Measurements from ENCODE around the gene TLL1. TPM values are rescaled to one million over a fixed set of nuclear protein-coding genes. Genes with fewer than 3 reads are reported as not detected.

Gene TLL1
- total RNA-seq, 4 donors from 2014 or later, result 5.6 to 10.9 (median 8.6) TPM

- H3K36me3 ChIP-seq, result no peaks in the 10 kb centered on the region
- intact Hi-C loops (cut with DNase I), result no loop called here
- H3K4me1 ChIP-seq, result peaks cover 0 to 13% (median 8%) of the 10 kb centered on the region in 4 donors
- no peak for DNase-seq (ENCODE audit: extremely low spot score)
- H3K27ac ChIP-seq (replicated peaks in 1 of 4), result no peak overlapping the region
- no peaks in the 10 kb centered on the region for H3K27me3 ChIP-seq
- H3K4me3 ChIP-seq, result no peak overlapping the region
- TF ChIP-seq CTCF (IDR thresholded peaks at IDR 0.05) (no peak), POLR2A (IDR thresholded peaks at IDR 0.05; ENCODE audit: low read depth) (no peak), POLR2AphosphoS5 (IDR thresholded peaks at IDR 0.05) (no peak), EP300 (IDR thresholded peaks at IDR 0.05) (no peak)
- no peaks in the 10 kb centered on the region for H3K9me3 ChIP-seq
Measured at GRCh38 chr4:166123546-166123945, 250.5 kb downstream of the TLL1 start.

- intact Hi-C loops (cut with DNase I), result no loop called here
- WGBS, result 40% methylated on average over 1 of the region's 1 CpG
- no peaks in the 10 kb centered on the region for H3K9me3 ChIP-seq
- no peaks in the 10 kb centered on the region for H3K27me3 ChIP-seq
- H3K36me3 ChIP-seq, result no peaks in the 10 kb centered on the region
- no peak for DNase-seq (ENCODE audit: extremely low spot score)
- H3K27ac ChIP-seq (replicated peaks in 1 of 4), result no peak overlapping the region
- H3K4me3 ChIP-seq, result no peak overlapping the region
- TF ChIP-seq POLR2A (IDR thresholded peaks at IDR 0.05; ENCODE audit: low read depth), result no peak
- no peak for TF ChIP-seq CTCF (IDR thresholded peaks at IDR 0.05)
- no peak for TF ChIP-seq EP300 (IDR thresholded peaks at IDR 0.05)
- TF ChIP-seq POLR2AphosphoS5 (IDR thresholded peaks at IDR 0.05), result no peak
- H3K4me1 ChIP-seq, result peaks cover 0 to 6% (median 3%) of the 10 kb centered on the region in 4 donors
Measured at GRCh38 chr4:166128403-166128802, 255.4 kb downstream of the TLL1 start.

GRCh38 chr4:166134285-166134684 lies 261.2 kb downstream of the TLL1 start:
- H3K27ac ChIP-seq (replicated peaks in 1 of 4), result no peak overlapping the region
- TF ChIP-seq CTCF (IDR thresholded peaks at IDR 0.05) (no peak), POLR2A (IDR thresholded peaks at IDR 0.05; ENCODE audit: low read depth) (no peak), POLR2AphosphoS5 (IDR thresholded peaks at IDR 0.05) (no peak), EP300 (IDR thresholded peaks at IDR 0.05) (no peak)
- H3K36me3 ChIP-seq, result no peaks in the 10 kb centered on the region
- H3K27me3 ChIP-seq, result no peaks in the 10 kb centered on the region
- no peak for DNase-seq (ENCODE audit: extremely low spot score)
- H3K9me3 ChIP-seq, result no peaks in the 10 kb centered on the region
- 74% methylated on average over 5 of the region's 6 CpGs for WGBS
- H3K4me3 ChIP-seq, result no peak overlapping the region
- H3K4me1 ChIP-seq, result no peaks in the 10 kb centered on the region
- intact Hi-C loops (cut with DNase I), result no loop called here

GRCh38 chr4:166140951-166141350 lies 267.9 kb downstream of the TLL1 start:
- H3K9me3 ChIP-seq, result no peaks in the 10 kb centered on the region
- H3K4me1 ChIP-seq, result peaks cover 0 to 23% (median 13%) of the 10 kb centered on the region in 4 donors
- WGBS, result 82% methylated on average over 6 of the region's 6 CpGs
- TF ChIP-seq CTCF (IDR thresholded peaks at IDR 0.05) (no peak), POLR2AphosphoS5 (IDR thresholded peaks at IDR 0.05) (no peak), POLR2A (IDR thresholded peaks at IDR 0.05; ENCODE audit: low read depth) (no peak), EP300 (IDR thresholded peaks at IDR 0.05) (no peak)
- H3K36me3 ChIP-seq, result no peaks in the 10 kb centered on the region
- H3K4me3 ChIP-seq, result no peak overlapping the region
- DNase-seq (ENCODE audit: extremely low spot score), result no peak
- no peak overlapping the region for H3K27ac ChIP-seq (replicated peaks in 1 of 4)
- intact Hi-C loops (cut with DNase I), result no loop called here
- no peaks in the 10 kb centered on the region for H3K27me3 ChIP-seq

GRCh38 chr4:166143227-166143626 lies 270.2 kb downstream of the TLL1 start:
- H3K36me3 ChIP-seq, result no peaks in the 10 kb centered on the region
- intact Hi-C loops (cut with DNase I), result no loop called here
- no peak for DNase-seq (ENCODE audit: extremely low spot score)
- peaks cover 0 to 41% (median 28%) of the 10 kb centered on the region in 4 donors for H3K4me1 ChIP-seq
- H3K27me3 ChIP-seq, result no peaks in the 10 kb centered on the region
- TF ChIP-seq CTCF (IDR thresholded peaks at IDR 0.05), result no peak
- no peak for TF ChIP-seq EP300 (IDR thresholded peaks at IDR 0.05)
- TF ChIP-seq POLR2A (IDR thresholded peaks at IDR 0.05; ENCODE audit: low read depth), result no peak
- TF ChIP-seq POLR2AphosphoS5 (IDR thresholded peaks at IDR 0.05), result no peak
- H3K9me3 ChIP-seq, result no peaks in the 10 kb centered on the region
- no peak overlapping the region for H3K27ac ChIP-seq (replicated peaks in 1 of 4)
- no peak overlapping the region for H3K4me3 ChIP-seq
- 86% methylated on average over 6 of the region's 6 CpGs for WGBS

Measured in esophagus muscularis mucosa (tissue), 4 donors.